Thyroid gland (tissue), 4 donors: ENCODE measurements around the gene PLA2G2D. TPM values are rescaled to one million over a fixed set of nuclear protein-coding genes. Genes with fewer than 3 reads are reported as not detected.

Experiments used
- DNase-seq, 2 donors: peaks; one replicate each; pipeline ENCODE4 v3.0.0-alpha.2; 2019
- H3K27ac ChIP-seq, 3 donors: fragments of 200-600 bp; sonication (generic); 1 replicate in 2 of 3; 2 replicates in 1 of 3; pipeline ENCODE4 v1.5.1; 2016 to 2019; ENCODE audit warnings: mild to moderate bottlenecking in 1 of 3, moderate library complexity in 1 of 3
- H3K27me3 ChIP-seq: fragments of 200-600 bp; sonication (generic); one replicate; pipeline ENCODE4 v1.5.1; 2019
- H3K36me3 ChIP-seq, 2 donors: fragments of 200-600 bp; sonication (generic); one replicate each; pipeline ENCODE4 v1.5.1; 2016 to 2019
- H3K4me1 ChIP-seq, 2 donors: fragments of 200-600 bp; sonication (generic); one replicate each; pipeline ENCODE4 v1.5.1; 2017 to 2019
- H3K4me3 ChIP-seq, 3 donors: fragments of 200-600 bp; sonication (generic); replicated peaks in 1 of 3; 1 replicate in 2 of 3; 2 replicates in 1 of 3; pipeline ENCODE4 v1.5.1; 2016; ENCODE audit warnings: mild to moderate bottlenecking in 1 of 3
- H3K9me3 ChIP-seq: fragments of 200-600 bp; sonication (generic); one replicate; pipeline ENCODE4 v1.5.1; 2017
- CTCF ChIP-seq, 6 experiments: fragments of 200-600 bp in 3 of 6; fragments of 450-650 bp in 3 of 6; sonication (generic) in 3 of 6; IDR thresholded peaks; one replicate each; pipeline ENCODE4 v1.5.1; 2016 to 2019; ENCODE audit warnings: antibody characterized with exemption in 6 of 6, mild to moderate bottlenecking in 2 of 6, inconsistent platforms in 1 of 6, moderate library complexity in 1 of 6
- POLR2A ChIP-seq, 2 donors: fragments of 450-650 bp; IDR thresholded peaks; one replicate each; pipeline ENCODE4 v1.6.1; 2017; ENCODE audit warnings: antibody characterized with exemption in 2 of 2, mild to moderate bottlenecking in 2 of 2, moderate library complexity in 1 of 2
- WGBS, 2 donors: methylation state at CpG; one replicate each; pipeline ENCODE4 v1.1.5; 2017; 5-methylcytosine and 5-hydroxymethylcytosine counted together
- intact Hi-C: fragments of 100-400 bp; cut with DNase I; formaldehyde crosslinking; loops from one replicate; pipeline ENCODE4 v1.15.1; 2023
- total RNA-seq, 4 donors: library from RNA; depleted of rRNA; stranded (reverse); fragments of >200 nt; gene quantifications; one replicate each; pipeline ENCODE4 v1.2.3, GENCODE V29; 2016

Gene PLA2G2D
- total RNA-seq, 4 donors from 2014 or later = not detected

DNA sequence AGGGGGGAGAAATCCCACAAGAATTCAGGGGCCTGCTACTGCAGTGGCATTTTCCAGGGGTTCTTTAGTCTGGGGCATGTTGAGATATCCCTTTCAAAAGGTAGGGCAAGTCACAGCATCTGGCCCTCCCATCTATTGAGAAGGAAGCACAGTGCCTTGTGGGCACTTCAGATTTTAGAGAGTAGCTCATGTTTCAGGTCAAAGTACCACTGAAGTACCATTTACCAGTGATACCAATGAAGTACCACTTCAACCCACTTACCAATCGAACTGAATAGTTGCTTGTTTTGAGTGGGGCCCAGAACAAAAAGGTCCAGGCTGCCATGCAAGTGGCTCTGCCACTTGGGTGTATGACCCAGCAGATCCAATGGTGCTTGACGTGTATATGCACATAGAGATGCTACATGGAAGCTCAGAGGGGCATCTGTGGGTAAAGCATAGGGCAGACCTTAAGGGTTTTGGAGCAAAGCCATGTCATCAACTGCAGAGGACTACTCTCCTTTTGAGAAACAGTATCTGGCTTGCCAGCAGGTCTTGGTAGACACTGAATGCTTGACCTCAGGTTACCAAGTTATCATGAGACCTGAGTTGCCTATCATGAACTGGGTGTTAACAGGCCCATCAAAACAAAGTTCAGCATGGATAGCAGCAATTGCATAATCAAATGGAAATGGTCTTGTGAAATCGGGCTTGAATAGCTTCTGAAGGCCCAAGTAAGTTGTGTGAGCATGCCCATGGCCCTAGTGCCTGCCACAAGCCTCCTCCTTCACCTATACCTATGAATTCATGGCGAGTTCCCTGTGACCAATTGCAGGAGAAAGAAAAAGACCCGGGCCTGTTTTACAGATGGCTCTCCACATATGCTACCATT, 23.5 kb downstream of the PLA2G2D start:
- TF ChIP-seq CTCF (IDR thresholded peaks at IDR 0.05) (no peak), POLR2A (IDR thresholded peaks at IDR 0.05) (no peak)
- WGBS, 2 donors = 42 to 43% methylated on average over 5 of the region's 5 CpGs
- H3K9me3 ChIP-seq = no peaks in the 10 kb centered on the region
- H3K4me1 ChIP-seq = peaks cover 0 to 22% of the 10 kb centered on the region in 2 donors
- intact Hi-C loops = no loop called here
- peak in 1 of 2 donors; percentile 40 for DNase-seq
- H3K36me3 ChIP-seq = no peaks in the 10 kb centered on the region
- H3K4me3 ChIP-seq = no peak overlapping the region
- no peak overlapping the region for H3K27ac ChIP-seq
- no peaks in the 10 kb centered on the region for H3K27me3 ChIP-seq

GRCh38 chr1:20093940-20094391, 25.4 kb downstream of the PLA2G2D start:
- Histone ChIP-seq H3K36me3 (no peaks in the 10 kb centered on the region), H3K4me3 (no peak overlapping the region), H3K27me3 (no peaks in the 10 kb centered on the region), H3K27ac (no peak overlapping the region), H3K9me3 (no peaks in the 10 kb centered on the region), H3K4me1 (peaks cover 0 to 22% of the 10 kb centered on the region in 2 donors)
- 81 to 89% methylated on average over 5 of the region's 5 CpGs for WGBS, 2 donors
- intact Hi-C loops = no loop called here
- TF ChIP-seq CTCF (IDR thresholded peaks at IDR 0.05) (no peak), POLR2A (IDR thresholded peaks at IDR 0.05) (no peak)
- peak; percentile 22 to 23 for DNase-seq

DNA sequence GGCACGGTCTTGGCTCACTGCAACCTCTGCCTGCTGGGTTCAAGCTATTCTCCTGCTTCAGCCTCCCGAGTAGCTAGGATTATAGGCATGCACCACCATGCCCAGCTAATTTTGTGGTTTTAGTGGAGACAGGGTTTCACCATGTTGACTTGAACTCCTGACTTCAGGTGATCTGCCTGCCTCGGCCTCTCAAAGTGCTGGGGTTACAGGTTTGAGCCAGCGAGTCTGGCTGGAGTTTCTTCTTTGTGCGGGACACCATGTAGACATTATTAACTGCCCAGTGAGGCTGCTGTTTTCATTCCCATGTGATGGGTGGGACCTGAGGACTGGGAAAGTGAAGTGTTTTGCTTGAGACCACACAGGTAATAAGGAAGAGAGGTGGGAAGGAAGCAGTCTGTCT, 26.0 kb downstream of the PLA2G2D start:
- WGBS, 2 donors = 91 to 95% methylated on average over 5 of the region's 5 CpGs
- Histone ChIP-seq H3K27ac (peak overlapping the region in 1 of 3 donors; percentile 2), H3K36me3 (no peaks in the 10 kb centered on the region), H3K4me1 (peaks cover 0 to 22% of the 10 kb centered on the region in 2 donors), H3K4me3 (no peak overlapping the region), H3K9me3 (no peaks in the 10 kb centered on the region), H3K27me3 (no peaks in the 10 kb centered on the region)
- DNase-seq = no peak
- TF ChIP-seq POLR2A (IDR thresholded peaks at IDR 0.05) (no peak), CTCF (IDR thresholded peaks at IDR 0.05) (no peak)
- intact Hi-C loops = no loop called here

GRCh38 chr1:20090641-20091040, 28.7 kb downstream of the PLA2G2D start:
- intact Hi-C loops = no loop called here
- 91 to 94% methylated on average over 6 of the region's 6 CpGs for WGBS, 2 donors
- no peaks in the 10 kb centered on the region for H3K9me3 ChIP-seq
- no peaks in the 10 kb centered on the region for H3K36me3 ChIP-seq
- H3K27me3 ChIP-seq = no peaks in the 10 kb centered on the region
- TF ChIP-seq POLR2A (IDR thresholded peaks at IDR 0.05) = no peak
- no peak for TF ChIP-seq CTCF (IDR thresholded peaks at IDR 0.05)
- no peak for DNase-seq
- no peak overlapping the region for H3K4me3 ChIP-seq
- H3K27ac ChIP-seq = no peak overlapping the region
- H3K4me1 ChIP-seq = peaks cover 0 to 15% of the 10 kb centered on the region in 2 donors

DNA sequence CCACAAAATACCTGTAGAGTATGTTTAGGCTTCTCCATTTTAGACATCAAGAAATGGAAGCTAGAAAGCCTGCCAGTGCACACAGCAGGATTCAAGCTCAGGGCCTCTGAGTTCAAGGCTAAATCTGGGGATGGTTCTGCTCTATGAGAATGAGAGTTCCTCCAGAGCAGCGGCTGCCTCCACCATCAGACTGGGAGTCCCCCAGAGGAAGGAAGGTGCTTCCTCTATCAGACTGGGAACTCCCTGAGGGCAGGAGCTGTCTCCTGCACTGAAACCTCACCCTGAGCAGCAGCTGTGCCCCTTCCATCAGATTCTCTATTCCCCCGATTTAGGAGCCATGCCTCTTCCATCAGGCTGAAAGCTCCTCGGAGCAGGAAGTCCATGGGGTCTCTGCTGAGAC, 29.2 kb downstream of the PLA2G2D start:
- H3K4me1 ChIP-seq = peaks cover 0 to 11% of the 10 kb centered on the region in 2 donors
- H3K9me3 ChIP-seq = no peaks in the 10 kb centered on the region
- no peak overlapping the region for H3K4me3 ChIP-seq
- intact Hi-C loops = no loop called here
- no peak overlapping the region for H3K27ac ChIP-seq
- no peaks in the 10 kb centered on the region for H3K36me3 ChIP-seq
- no peaks in the 10 kb centered on the region for H3K27me3 ChIP-seq
- TF ChIP-seq POLR2A (IDR thresholded peaks at IDR 0.05) (no peak), CTCF (IDR thresholded peaks at IDR 0.05) (no peak)
- DNase-seq = no peak
- 81 to 96% methylated on average over 3 of the region's 3 CpGs for WGBS, 2 donors
